ENCODE results near the gene LECT2.

The LECT2 gene

DNA sequence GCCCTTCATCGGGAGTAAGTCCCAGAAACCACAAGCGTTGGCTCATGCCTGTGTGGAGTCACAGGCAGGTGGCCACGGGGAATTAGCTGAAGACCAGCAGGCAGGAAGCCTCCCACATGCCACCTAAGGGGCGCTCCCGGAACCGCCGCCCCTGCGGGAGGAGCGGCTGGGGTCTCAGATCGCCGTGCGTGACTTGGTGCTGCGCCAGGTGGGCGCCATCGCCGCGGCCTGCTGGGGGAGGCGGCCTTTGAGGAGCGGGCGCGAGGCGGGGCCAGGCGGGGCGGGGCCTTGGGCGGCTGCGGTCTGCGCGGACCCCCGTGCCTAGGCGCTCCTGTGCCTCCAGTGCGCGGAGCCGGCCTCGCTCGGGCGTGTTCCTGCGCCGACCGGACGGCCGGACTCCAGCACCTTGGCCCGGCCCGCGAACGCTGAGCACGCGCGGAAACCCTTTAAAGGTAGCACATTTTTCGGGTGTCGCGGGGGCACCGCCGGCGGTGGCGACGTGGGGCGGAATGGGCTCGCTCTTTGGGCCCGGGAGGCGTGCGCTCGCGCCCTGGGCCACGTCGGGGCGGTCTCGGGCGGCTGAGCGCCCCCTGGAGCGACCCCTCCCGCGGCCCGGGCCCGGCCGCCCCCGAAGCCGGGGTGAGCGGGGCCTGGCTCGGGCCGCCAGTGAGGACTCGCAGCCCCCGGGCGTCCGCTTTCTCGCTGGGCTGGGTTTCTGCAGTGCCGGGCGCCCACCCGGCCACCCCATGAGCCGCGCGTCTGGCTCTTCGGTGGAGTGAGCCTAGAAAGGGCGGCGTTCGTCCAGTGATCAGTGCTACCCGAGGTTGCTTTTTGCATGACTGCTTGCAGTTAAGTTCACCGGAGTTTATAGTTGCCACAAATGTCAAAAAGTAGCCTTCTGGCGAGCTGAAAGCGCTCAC, 24.5 kb downstream of the LECT2 start:
- no peak for DNase-seq

DNA sequence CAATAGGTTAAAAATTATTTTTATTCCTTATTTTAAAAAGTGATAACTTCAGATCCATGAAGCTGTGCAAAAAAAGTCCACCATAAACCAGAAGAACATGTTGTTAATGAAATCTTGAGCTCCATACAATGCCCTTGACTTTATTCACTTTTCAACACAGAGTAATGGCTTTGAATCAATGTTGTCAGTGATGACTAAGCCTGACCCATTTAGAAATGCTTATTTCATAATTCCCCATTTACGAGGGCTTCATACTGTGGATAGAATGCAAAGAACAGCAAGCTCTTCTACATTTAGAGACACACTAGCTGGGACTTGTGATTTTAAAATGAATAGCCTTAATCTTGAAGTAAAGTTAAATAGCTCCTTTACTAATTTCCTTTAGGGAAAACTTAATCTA, 33.4 kb downstream of the LECT2 start:
- DNase-seq = no peak

DNA sequence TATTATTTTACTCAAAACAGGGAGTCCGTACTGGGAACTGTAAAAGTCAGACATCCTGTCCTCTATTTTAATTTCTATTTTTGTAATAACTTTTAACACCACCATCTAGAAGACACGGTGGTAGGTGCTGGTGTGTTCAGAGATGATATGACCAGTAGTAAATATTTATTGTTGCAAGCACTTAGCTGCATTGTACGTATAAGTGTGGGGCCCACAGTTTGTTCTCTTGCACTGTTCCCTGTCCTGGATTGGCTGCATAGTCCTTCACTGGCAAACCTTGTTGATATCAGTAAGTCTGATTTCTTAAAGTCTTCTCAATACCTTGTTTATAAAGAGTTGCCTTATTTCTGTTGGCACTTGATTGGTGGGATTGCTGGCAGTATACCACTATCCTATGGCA, 34.6 kb downstream of the LECT2 start:
- DNase-seq = no peak

DNA sequence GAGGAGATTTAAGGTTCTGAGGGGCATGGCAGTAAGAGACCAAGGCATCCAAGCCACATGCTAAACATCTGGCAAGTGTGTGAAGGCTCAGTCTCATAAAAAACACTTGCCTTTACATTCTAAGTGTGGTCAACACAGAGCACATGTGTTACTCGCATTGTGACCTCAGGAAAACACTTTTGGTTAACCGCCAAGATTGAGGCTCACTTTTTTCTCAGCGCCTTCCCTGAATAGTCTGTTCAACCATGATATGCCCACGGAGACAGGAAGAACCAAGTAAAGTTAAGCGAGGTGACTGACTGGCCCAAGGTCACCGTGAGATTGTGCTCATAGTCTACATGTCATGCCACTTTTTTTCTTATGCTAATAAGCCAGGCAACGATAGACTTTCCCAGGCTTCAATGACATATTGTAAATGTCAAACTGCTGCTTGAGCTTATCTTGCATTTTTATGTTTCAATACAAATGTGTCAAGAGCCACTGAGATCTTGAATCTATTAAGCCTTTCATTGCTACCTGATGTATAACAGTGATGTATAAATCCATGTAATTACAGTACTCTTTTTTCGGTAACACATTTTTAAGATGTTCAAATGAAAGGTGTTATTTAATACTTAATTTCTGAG, 38.0 kb downstream of the LECT2 start:
- DNase-seq = peak; percentile 42

DNA sequence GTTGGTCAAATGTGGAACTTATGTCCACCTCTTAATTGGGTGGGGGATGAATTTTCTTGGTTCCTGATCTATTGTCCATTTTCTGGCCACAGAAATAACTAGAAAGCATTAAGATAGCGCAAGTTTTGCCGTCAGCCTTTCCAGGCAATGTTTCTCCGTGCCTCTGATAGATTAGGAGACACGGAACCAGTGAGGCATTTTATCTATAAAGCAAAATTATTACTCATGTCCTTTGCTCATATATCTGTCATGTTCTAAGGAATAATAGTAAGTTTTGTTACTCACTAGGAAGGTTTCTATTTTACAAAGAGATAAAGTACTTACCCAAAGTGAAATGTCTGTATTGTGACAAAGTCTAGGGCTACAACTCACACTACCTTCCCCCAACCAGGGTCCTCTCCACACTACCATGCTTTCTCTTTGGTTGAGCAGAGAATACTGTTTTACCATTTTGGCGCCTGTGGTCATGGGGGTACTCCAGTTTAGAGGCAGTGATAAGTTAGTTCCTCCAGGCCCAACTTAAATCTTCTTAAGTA, 39.2 kb downstream of the LECT2 start:
- no peak for DNase-seq

DNA sequence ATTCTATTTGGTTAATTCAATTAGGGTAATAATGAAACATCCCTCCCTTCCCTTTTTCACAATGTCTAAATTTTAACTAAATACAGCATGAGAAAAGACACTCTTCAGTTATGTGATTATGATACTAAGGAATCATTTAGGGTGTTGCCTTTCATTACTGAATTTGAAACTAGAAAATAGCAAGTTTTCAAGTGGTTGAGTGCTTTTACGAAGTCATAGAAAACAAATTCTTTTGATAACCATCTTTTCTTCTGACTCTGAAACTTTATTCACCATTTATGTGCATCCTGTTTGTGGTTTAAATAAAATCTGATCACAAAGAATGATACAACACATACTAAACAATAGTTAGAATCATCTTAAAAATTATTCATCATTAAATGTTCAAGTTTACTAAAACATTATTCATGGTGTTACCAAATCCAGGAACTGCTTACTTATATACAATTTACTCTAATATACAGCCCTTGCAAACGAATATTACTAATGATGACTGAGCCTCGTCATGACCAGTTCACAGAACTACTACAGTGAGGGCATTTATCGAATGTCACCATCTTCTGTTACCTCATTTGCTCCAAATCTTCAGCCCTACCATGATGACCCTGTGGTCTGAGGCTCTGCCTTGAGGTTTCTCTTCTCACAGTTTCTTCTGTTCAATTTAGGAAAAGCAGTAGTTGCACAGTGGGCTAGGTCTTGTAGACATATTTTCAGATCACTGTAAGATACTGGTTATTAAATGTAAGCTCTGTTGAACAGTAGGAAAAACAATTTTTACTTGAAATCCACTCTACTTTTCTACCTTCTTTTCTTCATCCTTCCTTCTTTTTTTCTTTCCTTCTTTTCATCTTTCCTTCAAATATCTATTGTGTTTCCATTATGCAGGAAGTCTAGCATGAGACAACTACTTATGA, 40.8 kb downstream of the LECT2 start:
- peak; percentile 62 for DNase-seq

DNA sequence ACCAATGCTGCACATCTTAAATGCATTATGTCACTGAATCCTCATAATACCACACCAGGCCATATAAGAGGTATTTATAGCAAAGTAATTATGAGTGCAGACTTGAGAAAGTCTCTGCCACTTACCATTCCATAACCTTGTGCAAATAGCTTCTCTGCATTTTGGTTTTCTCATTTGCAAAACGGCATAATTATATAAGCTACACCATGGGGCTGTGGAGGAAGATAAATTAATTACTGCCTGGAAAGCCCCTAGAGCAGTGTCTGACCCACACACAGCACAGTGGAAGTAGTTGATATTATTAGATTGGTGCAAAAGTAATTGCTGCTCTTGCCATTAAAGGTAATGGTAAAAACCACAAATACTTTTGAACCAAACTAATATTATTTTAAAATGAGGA, 49.6 kb downstream of the LECT2 start:
- DNase-seq = no peak

DNA sequence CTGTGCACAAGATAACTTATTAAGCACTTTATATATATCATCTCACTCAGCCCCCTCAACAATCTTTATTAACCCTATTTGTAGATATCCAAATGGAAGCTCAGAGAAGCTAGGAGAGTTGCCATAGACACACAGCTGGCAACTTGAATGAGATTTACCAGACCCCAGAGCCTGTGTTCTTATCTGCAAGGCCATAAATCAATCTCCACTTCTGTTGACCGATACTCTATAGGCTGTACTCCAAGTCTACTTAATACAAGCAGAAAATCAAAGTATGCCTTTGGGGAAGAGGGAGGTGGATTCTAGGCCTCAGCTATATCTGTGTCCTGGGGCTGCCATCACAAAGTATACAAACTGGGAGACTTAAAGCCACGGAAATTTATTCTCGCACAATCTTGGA, 53.1 kb downstream of the LECT2 start:
- no peak for DNase-seq

DNA sequence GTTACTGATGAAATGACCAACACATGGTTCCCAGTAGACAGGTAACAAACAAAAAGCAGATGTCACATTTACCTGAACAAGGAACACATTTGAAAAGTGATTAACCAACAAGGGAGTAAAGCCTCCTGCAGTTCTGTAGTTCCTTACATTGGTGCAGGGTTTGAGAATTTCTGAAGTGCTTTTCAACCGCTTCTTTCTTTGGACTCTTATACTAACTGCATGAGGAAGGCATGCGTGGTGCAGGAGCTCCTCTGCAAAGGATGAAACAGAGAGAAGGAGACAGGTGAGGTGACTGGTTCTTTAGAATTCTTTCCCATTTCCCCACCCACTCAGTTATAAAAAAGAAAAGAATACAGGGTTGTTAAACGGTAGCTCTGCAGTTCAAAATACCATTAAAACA, 54.5 kb downstream of the LECT2 start:
- no peak for DNase-seq

DNA sequence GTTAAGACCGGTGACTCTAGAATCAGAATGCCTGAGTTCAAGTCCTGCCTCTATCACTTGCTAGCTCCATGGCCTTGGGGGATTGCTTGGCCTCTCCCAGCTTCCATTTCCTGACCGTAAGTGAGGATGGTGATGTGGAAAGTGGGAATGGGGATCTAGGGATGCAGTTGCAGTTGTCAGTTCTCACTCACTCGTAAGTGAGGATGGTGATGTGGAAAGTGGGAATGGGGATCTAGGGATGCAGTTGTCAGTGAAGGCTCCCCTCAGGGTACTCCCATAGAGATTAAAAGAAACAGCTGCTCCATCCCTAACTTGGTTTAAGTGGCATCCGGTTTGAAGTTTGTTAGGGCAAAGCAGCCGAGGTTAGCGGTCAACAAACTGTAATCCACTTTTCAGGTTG, 56.1 kb downstream of the LECT2 start:
- no peak for DNase-seq

Data from activated CD4-positive, alpha-beta T cell treated with anti-CD3 and anti-CD28 coated beads, Interleukin-2, amount 50 U/mL, for 16 hours (primary cell).